Measurements from ENCODE around the gene SGK2. TPM values are rescaled to one million over a fixed set of nuclear protein-coding genes. Genes with fewer than 3 reads are reported as not detected.

Gene SGK2
- total RNA-seq, 4 donors from 2014 or later, result 0.36 to 1.2 (median 0.55) TPM; not detected in 1

DNA sequence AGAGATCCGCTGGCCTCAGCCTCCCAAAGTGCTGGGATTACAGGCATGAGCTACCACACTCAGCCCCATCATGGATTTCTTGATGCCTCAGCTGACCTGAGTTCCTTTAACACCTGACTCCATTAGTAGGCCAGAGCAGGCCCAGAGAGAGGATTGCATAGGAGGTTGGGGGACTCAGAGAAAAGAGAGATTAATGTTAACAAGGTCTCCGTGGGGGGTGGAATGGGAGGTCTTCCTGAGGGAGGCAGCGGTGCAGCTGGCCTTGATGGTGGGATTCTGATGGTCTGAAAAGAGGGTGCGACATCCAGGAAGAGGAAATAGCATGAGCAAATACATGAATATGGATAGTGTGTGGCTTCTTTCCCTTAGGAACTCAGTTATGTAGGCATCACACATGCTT lies 9.9 kb downstream of the SGK2 start:
- Histone ChIP-seq H3K4me1 (no peaks in the 10 kb centered on the region), H3K9me3 (no peaks in the 10 kb centered on the region), H3K4me3 (no peak overlapping the region), H3K27ac (no peak overlapping the region), H3K36me3 (no peaks in the 10 kb centered on the region), H3K27me3 (no peaks in the 10 kb centered on the region)
- intact Hi-C loops (cut with DNase I; ENCODE audit: low total_unique reads) (no loop called here), in situ Hi-C loops (cut with MboI; ENCODE audit: low sequenced_read_pairs in 4 of 4) (no loop called here)
- no peak for TF ChIP-seq POLR2A (IDR thresholded peaks at IDR 0.05)
- TF ChIP-seq, protein P1, sequence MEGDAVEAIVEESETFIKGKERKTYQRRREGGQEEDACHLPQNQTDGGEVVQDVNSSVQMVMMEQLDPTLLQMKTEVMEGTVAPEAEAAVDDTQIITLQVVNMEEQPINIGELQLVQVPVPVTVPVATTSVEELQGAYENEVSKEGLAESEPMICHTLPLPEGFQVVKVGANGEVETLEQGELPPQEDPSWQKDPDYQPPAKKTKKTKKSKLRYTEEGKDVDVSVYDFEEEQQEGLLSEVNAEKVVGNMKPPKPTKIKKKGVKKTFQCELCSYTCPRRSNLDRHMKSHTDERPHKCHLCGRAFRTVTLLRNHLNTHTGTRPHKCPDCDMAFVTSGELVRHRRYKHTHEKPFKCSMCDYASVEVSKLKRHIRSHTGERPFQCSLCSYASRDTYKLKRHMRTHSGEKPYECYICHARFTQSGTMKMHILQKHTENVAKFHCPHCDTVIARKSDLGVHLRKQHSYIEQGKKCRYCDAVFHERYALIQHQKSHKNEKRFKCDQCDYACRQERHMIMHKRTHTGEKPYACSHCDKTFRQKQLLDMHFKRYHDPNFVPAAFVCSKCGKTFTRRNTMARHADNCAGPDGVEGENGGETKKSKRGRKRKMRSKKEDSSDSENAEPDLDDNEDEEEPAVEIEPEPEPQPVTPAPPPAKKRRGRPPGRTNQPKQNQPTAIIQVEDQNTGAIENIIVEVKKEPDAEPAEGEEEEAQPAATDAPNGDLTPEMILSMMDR (IDR thresholded peaks at IDR 0.05 in 4 of 5, conservative IDR thresholded peaks at IDR 0.05 in 1 of 5), result no peak
- no peak for DNase-seq
- ATAC-seq, result no peak

DNA sequence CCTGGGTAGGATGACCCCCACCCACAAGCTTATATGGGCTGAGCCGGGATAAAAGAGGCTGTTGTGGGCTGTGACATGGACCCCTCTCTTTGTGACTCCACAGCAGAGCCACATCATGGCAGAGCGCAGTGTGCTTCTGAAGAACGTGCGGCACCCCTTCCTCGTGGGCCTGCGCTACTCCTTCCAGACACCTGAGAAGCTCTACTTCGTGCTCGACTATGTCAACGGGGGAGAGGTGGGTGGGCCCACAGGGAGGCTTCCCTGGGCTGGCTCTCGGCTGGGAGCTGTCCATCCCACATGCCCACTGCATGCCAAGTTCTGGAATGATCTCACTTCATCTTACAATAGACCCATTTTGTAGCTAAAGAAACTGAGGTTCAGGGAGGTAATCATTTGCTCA lies 10.5 kb downstream of the SGK2 start:
- Histone ChIP-seq H3K9me3 (no peaks in the 10 kb centered on the region), H3K36me3 (no peaks in the 10 kb centered on the region), H3K4me1 (no peaks in the 10 kb centered on the region), H3K27me3 (no peaks in the 10 kb centered on the region), H3K4me3 (no peak overlapping the region), H3K27ac (no peak overlapping the region)
- in situ Hi-C loops (cut with MboI; ENCODE audit: low sequenced_read_pairs in 4 of 4) (no loop called here), intact Hi-C loops (cut with DNase I; ENCODE audit: low total_unique reads) (no loop called here)
- DNase-seq (no peak), ATAC-seq (no peak)
- TF ChIP-seq, protein P1 (IDR thresholded peaks at IDR 0.05 in 4 of 5, conservative IDR thresholded peaks at IDR 0.05 in 1 of 5), result no peak
- no peak for TF ChIP-seq POLR2A (IDR thresholded peaks at IDR 0.05)

GRCh38 chr20:43570496-43570895 lies 11.7 kb downstream of the SGK2 start:
- in situ Hi-C loops (cut with MboI; ENCODE audit: low sequenced_read_pairs in 4 of 4), result no loop called here
- no peaks in the 10 kb centered on the region for H3K9me3 ChIP-seq
- no peak overlapping the region for H3K4me3 ChIP-seq
- intact Hi-C loops (cut with DNase I; ENCODE audit: low total_unique reads), result no loop called here
- H3K27me3 ChIP-seq, result no peaks in the 10 kb centered on the region
- no peak for TF ChIP-seq POLR2A (IDR thresholded peaks at IDR 0.05)
- TF ChIP-seq, protein P1 (IDR thresholded peaks at IDR 0.05 in 4 of 5, conservative IDR thresholded peaks at IDR 0.05 in 1 of 5), result no peak
- H3K36me3 ChIP-seq, result no peaks in the 10 kb centered on the region
- no peaks in the 10 kb centered on the region for H3K4me1 ChIP-seq
- ATAC-seq (no peak), DNase-seq (no peak)
- no peak overlapping the region for H3K27ac ChIP-seq

GRCh38 chr20:43571310-43571709 lies 12.5 kb downstream of the SGK2 start:
- DNase-seq (no peak), ATAC-seq (no peak)
- Histone ChIP-seq H3K36me3 (no peaks in the 10 kb centered on the region), H3K9me3 (no peaks in the 10 kb centered on the region), H3K4me1 (no peaks in the 10 kb centered on the region), H3K27me3 (no peaks in the 10 kb centered on the region), H3K4me3 (no peak overlapping the region), H3K27ac (no peak overlapping the region)
- TF ChIP-seq, protein P1 (IDR thresholded peaks at IDR 0.05 in 4 of 5, conservative IDR thresholded peaks at IDR 0.05 in 1 of 5), result no peak
- no peak for TF ChIP-seq POLR2A (IDR thresholded peaks at IDR 0.05)
- intact Hi-C loops (cut with DNase I; ENCODE audit: low total_unique reads) (no loop called here), in situ Hi-C loops (cut with MboI; ENCODE audit: low sequenced_read_pairs in 4 of 4) (no loop called here)

DNA sequence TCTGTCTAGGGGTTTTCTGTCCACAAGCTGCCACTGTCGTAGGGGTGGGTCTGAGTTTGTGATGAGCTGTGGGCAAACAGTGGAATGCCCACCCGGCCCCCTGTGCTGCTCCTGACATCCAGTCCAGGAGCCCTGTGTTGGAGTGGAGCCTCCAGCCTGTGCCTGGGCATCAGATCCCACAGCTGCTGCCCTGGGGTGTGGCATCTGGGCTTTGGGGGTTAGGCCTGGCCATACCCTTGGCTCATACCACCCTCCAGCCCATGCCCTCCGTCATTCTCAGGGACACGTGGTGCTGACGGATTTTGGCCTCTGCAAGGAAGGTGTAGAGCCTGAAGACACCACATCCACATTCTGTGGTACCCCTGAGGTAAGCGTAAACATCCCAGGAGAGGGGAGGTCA lies 12.9 kb downstream of the SGK2 start:
- intact Hi-C loops (cut with DNase I; ENCODE audit: low total_unique reads), result no loop called here
- no peaks in the 10 kb centered on the region for H3K9me3 ChIP-seq
- no peak overlapping the region for H3K27ac ChIP-seq
- no peaks in the 10 kb centered on the region for H3K36me3 ChIP-seq
- H3K27me3 ChIP-seq, result no peaks in the 10 kb centered on the region
- ATAC-seq (no peak), DNase-seq (no peak)
- TF ChIP-seq POLR2A (IDR thresholded peaks at IDR 0.05), result no peak
- TF ChIP-seq, protein P1 (IDR thresholded peaks at IDR 0.05 in 4 of 5, conservative IDR thresholded peaks at IDR 0.05 in 1 of 5), result no peak
- no peak overlapping the region for H3K4me3 ChIP-seq
- in situ Hi-C loops (cut with MboI; ENCODE audit: low sequenced_read_pairs in 4 of 4), result no loop called here
- no peaks in the 10 kb centered on the region for H3K4me1 ChIP-seq
